ENCODE measurements around the gene MRPL4. TPM values are rescaled to one million over a fixed set of nuclear protein-coding genes. Genes with fewer than 3 reads are reported as not detected.

Gene MRPL4
- 15.7 TPM for total RNA-seq

GRCh38 chr19:10251792-10252694 is at the start of gene MRPL4:
Gene MRPL4 (plus strand): TSS chr19:10252214. CDS start chr19:10252254, 40 bp downstream.

GRCh38 chr19:10230861-10231611 is 21.0 kb upstream of the MRPL4 start, which contains the start of gene S1PR2:
Gene S1PR2 (minus strand): TSS chr19:10231331. CDS start chr19:10224905, 6,426 bp downstream.

DNA sequence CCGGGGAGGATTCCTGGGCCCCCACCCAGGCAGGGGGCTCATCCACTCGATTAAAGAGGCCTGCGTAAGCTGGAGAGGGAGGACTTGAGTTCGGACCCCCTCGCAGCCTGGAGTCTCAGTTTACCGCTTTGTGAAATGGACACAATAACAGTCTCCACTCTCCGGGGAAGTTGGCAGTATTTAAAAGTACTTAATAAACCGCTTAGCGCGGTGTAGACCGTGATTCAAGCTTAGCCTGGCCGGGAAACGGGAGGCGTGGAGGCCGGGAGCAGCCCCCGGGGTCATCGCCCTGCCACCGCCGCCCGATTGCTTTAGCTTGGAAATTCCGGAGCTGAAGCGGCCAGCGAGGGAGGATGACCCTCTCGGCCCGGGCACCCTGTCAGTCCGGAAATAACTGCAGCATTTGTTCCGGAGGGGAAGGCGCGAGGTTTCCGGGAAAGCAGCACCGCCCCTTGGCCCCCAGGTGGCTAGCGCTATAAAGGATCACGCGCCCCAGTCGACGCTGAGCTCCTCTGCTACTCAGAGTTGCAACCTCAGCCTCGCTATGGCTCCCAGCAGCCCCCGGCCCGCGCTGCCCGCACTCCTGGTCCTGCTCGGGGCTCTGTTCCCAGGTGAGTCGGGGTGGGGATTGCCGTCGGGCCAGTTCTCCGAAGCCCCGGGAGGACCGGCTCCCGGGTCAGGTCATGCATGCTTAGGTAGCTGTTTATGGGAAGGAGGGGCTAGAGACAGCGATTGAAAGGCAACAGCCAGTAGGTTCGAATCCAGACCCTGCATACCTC is 18.8 kb downstream of the MRPL4 start, which contains the start of gene ICAM1:
TSS of gene ICAM1 (plus strand) at position 505 of the 779 bp plus-strand sequence. CDS start at position 545, 40 bp downstream.

DNA sequence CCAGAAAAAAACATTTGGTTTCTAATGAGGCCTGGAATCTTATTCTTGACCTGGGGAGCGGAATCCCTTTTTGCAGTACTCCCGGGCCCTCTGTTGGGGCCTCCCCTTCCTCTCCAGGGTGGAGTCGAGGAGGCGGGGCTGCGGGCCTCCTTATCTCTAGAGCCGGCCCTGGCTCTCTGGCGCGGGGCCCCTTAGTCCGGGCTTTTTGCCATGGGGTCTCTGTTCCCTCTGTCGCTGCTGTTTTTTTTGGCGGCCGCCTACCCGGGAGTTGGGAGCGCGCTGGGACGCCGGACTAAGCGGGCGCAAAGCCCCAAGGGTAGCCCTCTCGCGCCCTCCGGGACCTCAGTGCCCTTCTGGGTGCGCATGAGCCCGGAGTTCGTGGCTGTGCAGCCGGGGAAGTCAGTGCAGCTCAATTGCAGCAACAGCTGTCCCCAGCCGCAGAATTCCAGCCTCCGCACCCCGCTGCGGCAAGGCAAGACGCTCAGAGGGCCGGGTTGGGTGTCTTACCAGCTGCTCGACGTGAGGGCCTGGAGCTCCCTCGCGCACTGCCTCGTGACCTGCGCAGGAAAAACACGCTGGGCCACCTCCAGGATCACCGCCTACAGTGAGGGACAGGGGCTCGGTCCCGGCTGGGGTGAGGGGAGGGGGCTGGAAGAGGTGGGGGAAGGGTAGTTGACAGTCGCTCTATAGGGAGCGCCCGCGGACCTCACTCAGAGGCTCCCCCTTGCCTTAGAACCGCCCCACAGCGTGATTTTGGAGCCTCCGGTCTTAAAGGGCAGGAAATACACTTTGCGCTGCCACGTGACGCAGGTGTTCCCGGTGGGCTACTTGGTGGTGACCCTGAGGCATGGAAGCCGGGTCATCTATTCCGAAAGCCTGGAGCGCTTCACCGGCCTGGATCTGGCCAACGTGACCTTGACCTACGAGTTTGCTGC is 35.1 kb downstream of the MRPL4 start, which contains the start of gene ICAM4:
TSS of gene ICAM4 (plus strand) at position 153 of the 935 bp plus-strand sequence. CDS start at position 211, 58 bp downstream.

DNA sequence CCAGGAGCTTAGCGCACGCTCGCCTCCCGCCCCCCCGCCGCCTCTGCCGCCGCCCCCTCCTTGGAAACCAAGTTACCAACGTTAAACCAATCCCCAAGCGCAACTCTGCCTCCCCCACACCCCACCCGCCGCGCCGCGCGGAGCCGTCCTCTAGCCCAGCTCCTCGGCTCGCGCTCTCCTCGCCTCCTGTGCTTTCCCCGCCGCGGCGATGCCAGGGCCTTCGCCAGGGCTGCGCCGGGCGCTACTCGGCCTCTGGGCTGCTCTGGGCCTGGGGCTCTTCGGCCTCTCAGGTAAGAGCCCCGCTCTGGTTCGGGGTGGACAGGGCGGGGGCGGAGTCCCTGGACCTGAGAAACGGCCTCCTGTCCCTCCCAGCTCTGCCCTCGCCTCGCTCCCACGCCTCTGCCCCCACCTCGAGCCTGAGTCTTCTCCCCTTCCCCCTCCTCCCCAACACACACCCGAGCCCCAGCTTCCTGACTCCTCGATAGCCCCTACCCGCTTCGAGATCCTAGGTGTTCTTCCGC is 37.9 kb downstream of the MRPL4 start, which contains the start of gene ICAM5:
TSS of gene ICAM5 (plus strand) at position 117 of the 521 bp plus-strand sequence. CDS start at position 209, 92 bp downstream.

GRCh38 chr19:10309423-10309822 is 57.4 kb downstream of the MRPL4 start, which contains the start of gene ZGLP1:
Gene ZGLP1 (minus strand): TSS chr19:10309815.

Small RNA genes lying within 50 kb of the gene (small RNA-seq; reads per million reads assigned to genes)
- gene AC011511.1, result not detected
- gene MIR4322, result not detected

Other genes with a start within 250 kb of the MRPL4 start
- 1.2 TPM for gene COL5A3, start 241.7 kb upstream of the MRPL4 start, total RNA-seq
- not detected for gene RDH8, start 238.7 kb upstream of the MRPL4 start, total RNA-seq
- gene SHFL, start 165.9 kb upstream of the MRPL4 start, total RNA-seq, result 7.8 TPM
- gene ANGPTL6, start 149.5 kb upstream of the MRPL4 start, total RNA-seq, result 0.69 TPM
- gene PPAN, start 145.9 kb upstream of the MRPL4 start, total RNA-seq, result 18.5 TPM
- gene P2RY11, start 140.5 kb upstream of the MRPL4 start, total RNA-seq, result 6.5 TPM
- 101 TPM for gene EIF3G, start 132.3 kb upstream of the MRPL4 start, total RNA-seq
- gene DNMT1, start 57.3 kb upstream of the MRPL4 start, total RNA-seq, result 35.1 TPM
- 4.4 TPM for gene S1PR2, start 20.9 kb upstream of the MRPL4 start, total RNA-seq
- gene ICAM1, start 18.9 kb downstream of the MRPL4 start, total RNA-seq, result 1.8 TPM
- 0.46 TPM for gene ICAM4, start 34.7 kb downstream of the MRPL4 start, total RNA-seq
- 2.5 TPM for gene ICAM5, start 37.7 kb downstream of the MRPL4 start, total RNA-seq
- 1.6 TPM for gene ZGLP1, start 57.6 kb downstream of the MRPL4 start, total RNA-seq
- gene FDX2, start 63.8 kb downstream of the MRPL4 start, total RNA-seq, result 21.0 TPM
- 4.8 TPM for gene RAVER1, start 81.3 kb downstream of the MRPL4 start, total RNA-seq
- 1.4 TPM for gene ICAM3, start 87.4 kb downstream of the MRPL4 start, total RNA-seq
- 40.6 TPM for gene TYK2, start 128.4 kb downstream of the MRPL4 start, total RNA-seq
- gene CDC37, start 151.3 kb downstream of the MRPL4 start, total RNA-seq, result 62.1 TPM
- 9.0 TPM for gene PDE4A, start 168.3 kb downstream of the MRPL4 start, total RNA-seq

All from diencephalon (tissue), 1 donor.